ENCODE results near the gene SLC38A10. TPM values are rescaled to one million over a fixed set of nuclear protein-coding genes. Genes with fewer than 3 reads are reported as not detected.

The SLC38A10 gene
- total RNA-seq, 3 donors from 2014 or later = 45.7 to 58.6 (median 53.9) TPM

DNA sequence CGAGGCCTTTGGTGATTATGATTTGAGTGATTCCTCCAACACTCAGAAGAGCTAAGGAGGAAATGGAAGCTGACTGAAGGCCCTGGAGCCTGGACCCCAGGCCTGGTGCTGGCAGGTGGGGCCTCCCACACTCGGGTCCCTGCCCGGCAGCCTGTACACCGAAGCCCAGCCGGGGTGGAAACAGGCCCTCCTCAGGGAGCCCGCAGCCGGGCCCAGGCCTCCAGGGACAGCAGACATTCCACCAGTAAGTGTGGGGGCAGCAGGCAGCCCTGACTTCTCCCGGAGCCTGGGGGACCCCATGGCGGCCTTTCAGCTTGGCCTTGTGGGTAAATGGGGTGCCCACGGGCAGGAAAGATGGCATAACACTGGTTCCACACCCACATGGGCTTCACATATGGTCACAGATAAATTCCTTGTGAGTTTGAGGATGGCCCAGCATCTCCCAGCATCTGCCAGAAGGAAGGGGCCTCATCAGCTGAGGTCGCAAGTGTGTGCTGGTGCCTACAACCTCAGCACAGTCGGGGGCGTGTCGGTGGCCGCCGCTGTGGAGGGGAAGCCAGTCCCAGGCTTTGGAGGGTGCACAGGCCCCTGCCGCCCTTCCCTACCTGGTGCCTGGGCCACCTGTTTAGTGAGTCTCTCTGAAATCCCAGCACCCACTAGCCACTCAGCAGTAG, 29.2 kb upstream of the SLC38A10 start:
- Mint-ChIP-seq H3K4me3 (no peak overlapping the region), H3K36me3 (ENCODE audit: insufficient read depth) (no peaks in the 10 kb centered on the region), H3K9me3 (no peaks in the 10 kb centered on the region), H3K4me1 (ENCODE audit: low read depth) (no peaks in the 10 kb centered on the region), H3K27me3 (ENCODE audit: low read depth) (peaks cover 13% of the 10 kb centered on the region)
- no peak for DNase-seq
- no peak for ATAC-seq

DNA sequence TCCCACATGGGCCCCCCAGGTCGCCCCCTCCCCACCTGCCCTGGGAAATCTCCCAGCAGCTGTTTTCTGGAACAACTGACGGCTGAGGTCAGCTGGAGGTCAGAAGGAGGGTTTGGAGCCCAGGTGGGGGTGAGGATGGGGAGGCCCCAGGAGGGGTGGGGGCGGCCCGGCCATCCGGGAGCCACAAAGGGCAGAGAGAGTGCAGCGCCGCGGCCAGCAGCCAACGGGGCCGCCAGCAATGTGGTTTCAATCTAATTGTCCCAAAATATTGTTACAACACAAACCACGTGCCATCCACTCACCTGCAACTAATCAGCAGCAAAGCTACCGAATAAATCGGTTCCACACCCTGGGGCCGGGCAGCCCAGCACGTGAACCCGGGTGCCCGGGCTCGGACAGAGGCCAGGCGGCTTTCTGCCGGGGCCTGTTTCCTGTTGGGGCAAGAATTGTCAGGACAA, 28.3 kb upstream of the SLC38A10 start:
- Mint-ChIP-seq H3K9me3 (no peaks in the 10 kb centered on the region), H3K36me3 (ENCODE audit: insufficient read depth) (no peaks in the 10 kb centered on the region), H3K27me3 (ENCODE audit: low read depth) (peaks cover 9% of the 10 kb centered on the region), H3K4me3 (no peak overlapping the region), H3K4me1 (ENCODE audit: low read depth) (no peaks in the 10 kb centered on the region)
- no peak for ATAC-seq
- DNase-seq = no peak

DNA sequence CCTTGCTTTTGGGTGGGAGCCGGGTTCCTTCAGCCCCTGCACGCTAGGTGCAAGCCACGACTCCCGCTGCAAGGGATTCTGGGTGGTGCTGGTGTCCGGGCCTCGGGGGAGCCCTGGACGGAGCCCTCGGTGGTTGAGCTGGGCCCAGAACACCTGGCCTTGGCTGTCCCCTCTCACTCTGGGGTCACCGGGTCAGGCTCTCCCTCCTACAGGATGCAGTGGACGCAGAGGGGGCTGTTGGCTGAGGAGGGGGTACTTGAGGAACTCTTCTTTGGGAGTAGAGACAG, 27.9 kb upstream of the SLC38A10 start:
- no peak overlapping the region for H3K4me3 Mint-ChIP-seq
- H3K4me1 Mint-ChIP-seq (ENCODE audit: low read depth) = no peaks in the 10 kb centered on the region
- ATAC-seq = no peak
- no peak for DNase-seq
- no peaks in the 10 kb centered on the region for H3K36me3 Mint-ChIP-seq (ENCODE audit: insufficient read depth)
- H3K9me3 Mint-ChIP-seq = no peaks in the 10 kb centered on the region
- H3K27me3 Mint-ChIP-seq (ENCODE audit: low read depth) = peaks cover 9% of the 10 kb centered on the region

DNA sequence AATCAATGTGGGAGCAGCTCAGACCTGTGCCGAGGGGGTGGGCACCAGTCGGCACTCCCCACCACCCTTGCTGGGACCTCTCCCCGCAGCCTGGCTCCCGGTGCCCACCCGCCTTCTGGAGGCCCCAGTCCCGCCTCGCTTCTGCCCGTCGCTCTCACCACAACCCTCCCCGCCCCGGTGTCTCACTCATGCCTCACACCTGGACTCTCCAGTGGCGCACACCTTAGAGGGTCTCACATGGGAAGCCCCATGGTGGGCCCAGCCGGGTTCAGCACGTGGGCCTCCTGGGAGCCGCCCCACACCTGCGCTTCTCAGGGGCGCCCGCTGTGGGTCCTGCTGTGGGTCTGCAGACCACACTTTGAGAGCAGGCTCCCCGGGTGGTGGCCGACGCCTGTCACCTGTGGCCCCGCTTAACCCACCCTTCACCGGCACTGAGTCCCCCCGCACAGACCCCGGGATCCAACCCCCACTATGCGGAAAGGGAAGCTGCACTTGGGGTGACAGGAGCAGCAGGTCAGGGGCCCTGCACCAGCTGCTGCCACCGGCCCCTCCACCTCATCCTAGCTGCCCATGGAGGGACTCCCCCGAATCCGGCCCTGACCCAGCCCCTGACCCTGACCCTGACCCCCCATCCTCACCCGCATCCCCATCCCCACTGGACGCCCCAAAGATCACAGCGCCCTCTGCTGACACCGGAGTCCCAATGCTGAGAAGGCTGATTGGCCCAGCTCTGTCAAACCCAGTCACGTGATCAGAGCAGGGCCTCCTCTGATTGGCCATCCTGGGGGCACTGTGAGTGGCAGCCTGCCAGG, 27.4 kb upstream of the SLC38A10 start:
- no peaks in the 10 kb centered on the region for H3K36me3 Mint-ChIP-seq (ENCODE audit: insufficient read depth)
- no peak overlapping the region for H3K4me3 Mint-ChIP-seq
- DNase-seq = peak; percentile 18
- no peaks in the 10 kb centered on the region for H3K9me3 Mint-ChIP-seq
- H3K27me3 Mint-ChIP-seq (ENCODE audit: low read depth) = peaks cover 6% of the 10 kb centered on the region
- no peaks in the 10 kb centered on the region for H3K4me1 Mint-ChIP-seq (ENCODE audit: low read depth)
- ATAC-seq = peak; percentile 73 to 76

DNA sequence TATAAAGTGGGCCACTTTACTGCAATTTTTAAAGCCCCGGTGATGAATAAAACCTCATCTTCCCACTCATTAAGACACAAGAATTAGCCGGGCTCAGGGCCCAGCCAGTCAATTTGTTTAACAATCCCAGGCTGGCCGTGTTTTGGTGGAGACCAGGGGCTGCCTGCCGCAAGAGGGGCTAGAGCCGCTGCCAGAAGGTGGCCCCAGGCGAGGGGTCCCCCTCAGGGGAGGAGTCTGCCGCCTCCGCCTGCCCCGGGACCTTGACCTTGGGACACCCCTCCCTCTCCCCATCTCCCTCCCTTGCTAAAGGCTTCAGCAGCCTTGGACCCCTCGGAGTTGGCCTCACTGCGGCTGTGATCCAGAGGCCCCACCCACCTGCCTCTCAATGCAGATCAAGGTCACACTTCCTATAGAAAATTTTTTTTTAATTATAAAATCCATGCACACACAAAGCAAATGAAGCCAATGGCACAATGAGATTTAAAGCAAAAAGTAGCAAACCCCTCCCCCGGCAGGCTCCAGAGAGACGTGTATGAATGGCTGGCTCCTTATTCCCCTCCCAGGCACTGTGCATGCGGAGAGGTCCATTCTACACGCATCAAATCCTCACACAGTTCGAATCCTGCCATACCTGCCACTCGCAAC, 23.0 kb upstream of the SLC38A10 start:
- Mint-ChIP-seq H3K4me1 (ENCODE audit: low read depth) (no peaks in the 10 kb centered on the region), H3K27me3 (ENCODE audit: low read depth) (peaks cover 5% of the 10 kb centered on the region), H3K9me3 (no peaks in the 10 kb centered on the region), H3K4me3 (no peak overlapping the region), H3K36me3 (ENCODE audit: insufficient read depth) (no peaks in the 10 kb centered on the region)
- ATAC-seq (no peak), DNase-seq (no peak)

DNA sequence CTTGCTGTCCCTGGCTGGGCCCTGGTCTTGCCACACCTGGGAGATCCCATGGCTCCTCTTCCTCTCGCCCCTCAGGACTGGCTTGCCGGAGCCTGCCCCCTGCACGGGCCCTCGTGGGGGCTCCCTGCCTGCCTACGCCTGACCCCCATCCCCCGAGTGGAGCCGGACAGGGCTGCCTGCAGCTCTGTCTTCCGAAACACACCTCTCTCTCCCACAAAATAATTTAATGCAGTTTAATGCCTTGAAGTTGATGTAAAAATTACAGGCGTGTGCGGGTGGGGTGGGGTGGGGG, 22.4 kb upstream of the SLC38A10 start:
- no peaks in the 10 kb centered on the region for H3K4me1 Mint-ChIP-seq (ENCODE audit: low read depth)
- DNase-seq = no peak
- no peak for ATAC-seq
- H3K9me3 Mint-ChIP-seq = no peaks in the 10 kb centered on the region
- H3K27me3 Mint-ChIP-seq (ENCODE audit: low read depth) = peaks cover 5% of the 10 kb centered on the region
- H3K36me3 Mint-ChIP-seq (ENCODE audit: insufficient read depth) = no peaks in the 10 kb centered on the region
- no peak overlapping the region for H3K4me3 Mint-ChIP-seq

DNA sequence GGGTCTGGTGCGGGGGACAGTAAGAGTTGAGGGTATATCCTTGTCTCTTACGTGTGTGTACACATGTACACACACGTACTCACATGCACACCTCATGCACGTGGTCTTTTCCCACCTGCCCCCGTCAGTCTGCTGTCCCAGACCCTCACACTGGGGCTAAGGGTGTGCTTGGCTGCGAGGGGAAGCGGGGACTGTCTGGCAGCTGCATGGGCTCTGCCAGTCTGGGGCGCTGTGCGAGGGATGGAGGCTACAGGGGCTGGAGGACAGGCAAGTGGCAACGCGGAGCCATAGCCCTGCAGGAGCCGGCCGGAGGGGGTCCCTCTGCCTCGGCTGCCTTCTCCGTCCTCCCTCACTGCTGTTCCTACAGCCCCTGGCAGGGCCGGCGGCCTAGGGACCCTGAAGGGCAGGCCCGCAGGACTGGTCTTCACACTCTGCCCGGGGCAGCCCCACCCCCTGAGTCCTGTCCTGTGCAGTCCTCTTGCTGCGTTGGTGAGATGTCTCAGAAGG, 20.8 kb upstream of the SLC38A10 start:
- DNase-seq (no peak), ATAC-seq (no peak)
- no peaks in the 10 kb centered on the region for H3K4me1 Mint-ChIP-seq (ENCODE audit: low read depth)

DNA sequence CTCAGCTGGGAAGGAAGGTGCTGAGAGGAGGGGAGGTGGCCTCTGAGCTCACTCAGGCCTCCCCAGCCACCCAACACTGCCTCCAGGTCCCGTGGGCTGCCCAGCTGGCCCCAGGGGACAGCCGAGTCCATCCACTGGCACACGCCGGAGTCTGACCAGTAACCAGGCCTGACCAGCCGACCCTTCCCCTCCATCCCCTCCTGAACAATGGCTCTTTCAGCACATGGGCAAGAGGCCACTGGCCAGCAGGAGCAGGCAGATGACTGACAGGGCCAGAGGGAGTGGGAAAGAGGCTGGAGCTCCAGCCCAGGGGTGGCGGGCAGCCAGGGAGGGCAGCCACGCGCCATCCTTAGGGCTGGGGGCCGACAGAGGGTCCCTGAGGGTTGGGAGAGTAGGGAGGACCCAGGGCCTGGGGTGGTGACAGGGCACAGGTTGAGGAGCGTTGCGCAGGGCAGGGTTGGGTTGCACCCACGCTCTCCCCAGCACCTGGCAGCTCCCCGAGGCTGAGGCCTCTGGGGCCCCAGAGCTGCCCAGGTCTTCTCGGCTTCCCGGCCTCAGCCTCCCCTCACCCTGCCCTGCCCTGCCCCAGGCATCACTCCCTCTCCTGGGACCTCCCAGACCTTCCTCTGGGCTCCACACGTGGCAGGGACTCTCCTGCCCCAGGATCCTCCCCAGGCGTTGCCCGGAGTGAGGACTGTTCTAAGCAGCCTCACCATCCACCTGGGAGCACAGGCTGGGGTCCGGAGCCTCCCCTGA, 20.2 kb upstream of the SLC38A10 start:
- Mint-ChIP-seq H3K27me3 (ENCODE audit: low read depth) (peaks cover 9% of the 10 kb centered on the region), H3K36me3 (ENCODE audit: insufficient read depth) (no peaks in the 10 kb centered on the region), H3K9me3 (no peaks in the 10 kb centered on the region), H3K4me1 (ENCODE audit: low read depth) (no peaks in the 10 kb centered on the region), H3K4me3 (no peak overlapping the region)
- ATAC-seq (no peak), DNase-seq (no peak)

More for the DNA sequence above, 20.8 kb upstream of the SLC38A10 start:
- H3K9me3 Mint-ChIP-seq = no peaks in the 10 kb centered on the region
- no peak overlapping the region for H3K4me3 Mint-ChIP-seq
- no peaks in the 10 kb centered on the region for H3K36me3 Mint-ChIP-seq (ENCODE audit: insufficient read depth)
- H3K27me3 Mint-ChIP-seq (ENCODE audit: low read depth) = peaks cover 6% of the 10 kb centered on the region

DNA sequence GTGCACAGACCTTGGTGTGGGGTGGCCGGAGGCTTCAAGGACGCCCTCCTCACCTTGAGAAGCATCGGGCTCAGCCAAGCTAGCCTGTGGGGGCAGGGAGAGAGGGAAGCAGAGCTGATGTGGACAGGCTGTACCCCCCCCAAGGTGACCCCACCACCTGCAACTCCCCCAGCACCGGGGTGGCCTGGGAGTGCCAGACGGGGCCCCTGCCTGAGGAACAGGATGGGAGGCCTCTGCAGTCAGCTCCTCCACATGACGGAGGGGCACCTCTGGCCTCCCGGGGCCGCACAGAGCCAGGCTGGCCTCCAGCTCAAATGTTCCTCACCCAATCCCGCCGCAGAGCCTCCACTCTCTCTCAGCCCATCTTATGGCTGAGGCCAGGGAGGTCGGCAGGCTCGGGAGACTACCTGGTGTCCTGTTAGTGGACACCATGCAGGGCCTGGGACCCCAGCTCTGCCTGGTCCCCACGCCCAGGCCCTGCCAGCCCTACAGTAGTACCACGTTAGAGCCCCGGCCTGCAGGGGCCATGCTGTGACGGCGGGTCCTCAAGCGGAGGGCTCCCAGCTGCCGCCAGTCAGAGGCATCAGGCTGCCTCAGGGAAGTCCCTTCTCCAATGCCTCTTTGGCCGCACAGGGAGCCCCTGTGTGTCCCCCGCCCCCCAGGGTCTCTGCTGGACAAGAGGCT, 19.4 kb upstream of the SLC38A10 start:
- no peaks in the 10 kb centered on the region for H3K36me3 Mint-ChIP-seq (ENCODE audit: insufficient read depth)
- ATAC-seq (no peak), DNase-seq (no peak)
- peaks cover 8% of the 10 kb centered on the region for H3K27me3 Mint-ChIP-seq (ENCODE audit: low read depth)
- H3K4me3 Mint-ChIP-seq = no peak overlapping the region
- H3K9me3 Mint-ChIP-seq = no peaks in the 10 kb centered on the region
- no peaks in the 10 kb centered on the region for H3K4me1 Mint-ChIP-seq (ENCODE audit: low read depth)

DNA sequence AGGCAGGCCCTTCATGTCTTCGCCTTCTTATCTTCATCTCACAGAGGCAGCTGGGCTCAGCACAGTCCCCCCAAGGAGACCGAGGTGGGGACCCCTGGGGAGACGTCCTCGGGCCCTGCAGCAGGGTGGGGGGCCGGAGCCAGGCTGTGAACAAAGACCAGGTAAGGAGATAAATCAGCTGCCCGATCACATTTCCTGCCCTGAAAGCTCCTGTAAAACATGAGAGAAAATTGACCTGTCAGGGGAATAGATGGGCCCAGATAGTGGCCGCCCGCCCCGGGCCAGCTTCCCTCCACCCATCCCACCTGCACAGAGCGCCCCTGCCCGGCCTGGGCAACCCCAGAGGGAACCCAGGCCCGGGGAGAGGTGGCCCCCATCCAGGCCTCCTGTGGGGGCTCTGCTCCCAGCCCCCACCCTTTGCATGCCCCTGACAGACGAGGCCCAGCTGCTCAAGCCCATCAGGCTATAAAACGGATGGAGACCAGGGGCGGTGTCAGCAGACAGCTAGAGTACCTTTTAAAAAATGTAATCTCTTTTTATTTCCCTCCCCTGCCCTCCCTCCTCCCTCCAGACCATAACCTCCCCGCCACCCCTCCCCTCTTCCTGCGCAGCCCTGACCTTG, 18.8 kb upstream of the SLC38A10 start:
- Mint-ChIP-seq H3K4me3 (no peak overlapping the region), H3K36me3 (ENCODE audit: insufficient read depth) (no peaks in the 10 kb centered on the region), H3K9me3 (no peaks in the 10 kb centered on the region)

DNA sequence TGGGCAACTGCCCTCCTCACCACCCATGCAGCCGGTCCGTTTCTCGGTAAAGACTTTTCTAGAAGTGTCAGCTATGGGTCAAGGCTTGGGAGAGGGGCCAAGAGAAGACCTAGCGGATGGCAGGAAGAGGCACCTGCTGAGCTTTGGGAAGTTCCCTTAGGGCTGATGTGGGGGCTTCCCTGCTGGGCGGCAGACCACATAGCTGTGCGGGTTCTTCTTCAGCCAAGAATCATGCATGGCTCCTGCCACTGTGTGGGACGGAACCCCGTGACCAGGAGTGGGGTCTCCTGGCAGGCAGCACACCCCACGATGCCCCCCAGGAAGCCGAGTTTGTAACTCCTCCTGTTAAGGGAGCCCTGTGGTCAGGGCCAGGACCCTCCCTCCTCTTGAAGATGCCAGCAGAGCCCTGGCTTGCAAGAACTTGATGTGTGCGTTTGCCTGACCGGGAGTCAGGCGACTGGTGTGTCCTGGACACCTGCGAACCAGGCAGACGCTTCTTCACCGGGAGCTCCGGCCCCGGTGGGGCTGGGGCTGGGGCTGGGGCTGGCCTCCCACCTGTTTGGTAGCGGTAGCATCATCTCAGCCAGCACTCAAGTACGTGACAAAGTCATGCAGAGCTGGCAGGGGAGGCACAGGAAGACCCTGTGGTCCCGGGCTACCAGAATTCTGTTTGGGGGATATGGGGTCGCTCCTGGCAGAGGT, 17.7 kb upstream of the SLC38A10 start:
- H3K27me3 Mint-ChIP-seq (ENCODE audit: low read depth) = peaks cover 13% of the 10 kb centered on the region
- ATAC-seq (no peak), DNase-seq (no peak)
- no peaks in the 10 kb centered on the region for H3K36me3 Mint-ChIP-seq (ENCODE audit: insufficient read depth)
- H3K4me1 Mint-ChIP-seq (ENCODE audit: low read depth) = peaks cover 3% of the 10 kb centered on the region
- no peak overlapping the region for H3K4me3 Mint-ChIP-seq
- no peaks in the 10 kb centered on the region for H3K9me3 Mint-ChIP-seq

More for the DNA sequence above, 18.8 kb upstream of the SLC38A10 start:
- ATAC-seq = no peak
- Mint-ChIP-seq H3K4me1 (ENCODE audit: low read depth) (peaks cover 3% of the 10 kb centered on the region), H3K27me3 (ENCODE audit: low read depth) (peaks cover 11% of the 10 kb centered on the region)
- DNase-seq = no peak

DNA sequence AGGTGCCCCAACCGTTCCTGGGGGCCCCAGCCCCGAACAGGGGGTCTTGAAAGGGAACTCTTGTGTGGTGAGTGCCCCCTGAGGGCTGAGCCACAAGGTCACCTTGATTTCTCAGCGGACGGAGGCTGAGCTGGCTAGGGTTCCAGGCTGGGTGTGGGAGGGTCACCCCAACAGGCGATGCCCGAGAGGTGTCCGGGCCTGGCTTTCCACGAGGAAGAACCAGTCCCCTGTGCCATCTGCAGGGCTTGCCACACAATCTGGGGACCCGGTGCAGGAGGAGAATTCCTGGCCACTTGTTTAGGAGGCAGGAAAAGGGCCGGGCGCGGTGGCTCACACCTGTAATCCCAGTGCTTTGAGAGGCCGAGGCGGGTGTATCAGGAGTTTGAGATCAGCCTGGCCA, 16.8 kb upstream of the SLC38A10 start:
- Mint-ChIP-seq H3K4me3 (no peak overlapping the region), H3K9me3 (no peaks in the 10 kb centered on the region), H3K27me3 (ENCODE audit: low read depth) (peaks cover 13% of the 10 kb centered on the region), H3K4me1 (ENCODE audit: low read depth) (peaks cover 3% of the 10 kb centered on the region), H3K36me3 (ENCODE audit: insufficient read depth) (no peaks in the 10 kb centered on the region)
- no peak for DNase-seq
- ATAC-seq = no peak

DNA sequence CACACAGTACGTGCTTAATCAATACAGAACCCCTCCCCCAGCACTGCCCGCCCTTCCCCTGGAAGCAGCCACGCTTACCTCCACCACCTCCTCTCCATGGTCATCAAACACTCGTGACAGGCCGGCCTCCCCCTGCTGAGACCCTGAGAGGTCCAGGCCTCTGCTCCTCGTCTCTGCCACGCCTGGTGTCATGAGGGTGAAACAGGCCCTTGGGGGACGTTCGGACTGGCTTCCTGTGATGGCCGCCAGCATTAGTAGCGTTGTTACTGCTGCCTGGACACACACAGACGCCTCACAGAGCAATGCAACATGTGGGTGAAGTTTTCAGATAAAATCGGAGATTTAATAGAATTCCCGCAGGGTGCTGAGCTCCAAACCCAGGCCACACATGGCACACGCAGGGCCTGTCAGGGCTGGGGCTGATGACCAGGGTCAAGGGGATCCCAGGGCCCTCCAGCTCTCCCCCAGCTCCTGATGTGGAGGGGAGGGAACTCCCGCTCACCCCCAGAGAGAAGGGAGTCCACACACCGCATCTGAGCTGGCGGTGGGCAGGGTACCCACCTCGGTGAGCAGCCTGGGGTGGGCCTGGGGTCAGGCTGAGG, 15.9 kb upstream of the SLC38A10 start:
- Mint-ChIP-seq H3K36me3 (ENCODE audit: insufficient read depth) (no peaks in the 10 kb centered on the region), H3K4me1 (ENCODE audit: low read depth) (peaks cover 3% of the 10 kb centered on the region), H3K27me3 (ENCODE audit: low read depth) (peaks cover 13% of the 10 kb centered on the region), H3K9me3 (no peaks in the 10 kb centered on the region), H3K4me3 (no peak overlapping the region)
- ATAC-seq (no peak), DNase-seq (no peak)

Data from activated T-cell treated with anti-CD3 and anti-CD28 coated beads, Interleukin-2, amount 50 U/mL, for 4 hours (primary cell).